ENCODE measurements around the gene CGA.

The CGA gene

DNA sequence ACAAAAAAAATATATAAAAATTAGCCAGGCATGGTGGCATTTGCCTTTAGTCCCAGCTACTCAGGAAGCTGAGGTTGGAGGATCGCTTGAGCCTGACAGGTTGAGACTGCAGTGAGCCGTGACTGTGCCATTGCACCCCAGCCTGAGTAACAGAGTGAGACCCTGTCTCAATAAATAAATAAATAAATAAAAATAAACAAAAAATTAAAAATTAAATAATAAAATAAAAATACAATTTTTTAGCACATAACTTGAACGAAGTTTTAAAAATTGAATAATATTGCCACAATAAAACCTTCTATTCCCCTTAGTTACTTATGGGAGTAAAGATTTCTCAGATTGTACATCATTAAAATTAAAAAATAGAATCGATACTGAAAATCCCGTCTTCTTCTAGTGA, 29.2 kb upstream of the CGA start:
- peaks cover 14% of the 10 kb centered on the region for H3K27me3 ChIP-seq
- TF ChIP-seq, protein P1, sequence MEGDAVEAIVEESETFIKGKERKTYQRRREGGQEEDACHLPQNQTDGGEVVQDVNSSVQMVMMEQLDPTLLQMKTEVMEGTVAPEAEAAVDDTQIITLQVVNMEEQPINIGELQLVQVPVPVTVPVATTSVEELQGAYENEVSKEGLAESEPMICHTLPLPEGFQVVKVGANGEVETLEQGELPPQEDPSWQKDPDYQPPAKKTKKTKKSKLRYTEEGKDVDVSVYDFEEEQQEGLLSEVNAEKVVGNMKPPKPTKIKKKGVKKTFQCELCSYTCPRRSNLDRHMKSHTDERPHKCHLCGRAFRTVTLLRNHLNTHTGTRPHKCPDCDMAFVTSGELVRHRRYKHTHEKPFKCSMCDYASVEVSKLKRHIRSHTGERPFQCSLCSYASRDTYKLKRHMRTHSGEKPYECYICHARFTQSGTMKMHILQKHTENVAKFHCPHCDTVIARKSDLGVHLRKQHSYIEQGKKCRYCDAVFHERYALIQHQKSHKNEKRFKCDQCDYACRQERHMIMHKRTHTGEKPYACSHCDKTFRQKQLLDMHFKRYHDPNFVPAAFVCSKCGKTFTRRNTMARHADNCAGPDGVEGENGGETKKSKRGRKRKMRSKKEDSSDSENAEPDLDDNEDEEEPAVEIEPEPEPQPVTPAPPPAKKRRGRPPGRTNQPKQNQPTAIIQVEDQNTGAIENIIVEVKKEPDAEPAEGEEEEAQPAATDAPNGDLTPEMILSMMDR (IDR thresholded peaks at IDR 0.05) = no peak
- no peaks in the 10 kb centered on the region for H3K9me3 ChIP-seq

DNA sequence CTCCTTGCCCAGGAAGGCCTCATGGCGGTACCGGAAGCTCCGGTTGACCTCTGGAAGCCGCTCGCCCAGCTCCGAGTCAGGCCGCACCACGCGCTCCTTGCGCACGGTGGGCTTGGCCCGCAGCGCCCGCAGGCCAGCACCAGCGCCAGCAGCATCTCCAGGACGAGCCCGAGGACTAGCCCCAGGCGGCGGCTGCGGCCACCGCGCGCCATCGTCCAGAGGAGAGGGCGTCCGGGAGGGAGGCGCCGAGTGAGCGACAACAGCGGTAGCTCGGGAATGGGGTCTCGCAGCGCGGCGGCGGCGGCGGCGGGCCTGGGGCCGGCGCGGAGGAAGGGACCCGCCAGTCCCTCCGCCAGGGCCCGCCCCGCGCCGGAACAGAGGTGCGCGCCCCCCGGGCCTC, 27.6 kb upstream of the CGA start:
- Histone ChIP-seq H3K4me3 (ENCODE audit: low read depth in 1 of 2, low read length in 1 of 2) (no peak overlapping the region), H3K9me3 (no peaks in the 10 kb centered on the region), H3K36me3 (no peaks in the 10 kb centered on the region), H3K4me1 (ENCODE audit: control insufficient read depth in 1 of 2, insufficient read depth in 1 of 2, low read depth in 1 of 2, low read length in 1 of 2) (peaks cover 13 to 17% of the 10 kb centered on the region in 2 experiments), H3K27ac (no peak overlapping the region), H3K27me3 (peaks cover 14% of the 10 kb centered on the region)
- TF ChIP-seq, protein P1 (IDR thresholded peaks at IDR 0.05) = no peak

More for the DNA sequence above, 29.2 kb upstream of the CGA start:
- Histone ChIP-seq H3K27ac (no peak overlapping the region), H3K4me3 (ENCODE audit: low read depth in 1 of 2, low read length in 1 of 2) (no peak overlapping the region), H3K4me1 (ENCODE audit: control insufficient read depth in 1 of 2, insufficient read depth in 1 of 2, low read depth in 1 of 2, low read length in 1 of 2) (peaks cover 13 to 17% of the 10 kb centered on the region in 2 experiments), H3K36me3 (no peaks in the 10 kb centered on the region)

DNA sequence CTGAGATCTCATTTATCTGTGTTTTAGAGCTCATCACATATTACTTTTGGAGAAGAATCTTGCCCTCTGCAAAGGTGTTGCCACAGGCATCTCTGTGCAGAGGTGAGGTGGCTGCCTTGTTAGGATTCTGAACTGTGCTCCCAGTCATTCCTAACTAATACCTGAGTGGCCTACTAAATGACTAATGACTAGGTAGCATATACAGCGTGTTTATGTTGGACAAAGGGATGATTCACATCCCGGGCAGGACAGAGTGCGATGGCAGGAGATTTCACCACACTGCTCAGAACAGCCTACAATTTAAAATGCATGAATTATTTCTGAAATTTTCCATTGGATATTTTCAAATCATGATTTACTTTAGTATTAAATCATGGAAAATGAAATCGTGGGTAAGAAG, 23.1 kb upstream of the CGA start:
- TF ChIP-seq, protein P1 (IDR thresholded peaks at IDR 0.05) = no peak
- no peak overlapping the region for H3K27ac ChIP-seq
- peaks cover 12% of the 10 kb centered on the region for H3K27me3 ChIP-seq
- no peak overlapping the region for H3K4me3 ChIP-seq (ENCODE audit: low read depth in 1 of 2, low read length in 1 of 2)
- no peaks in the 10 kb centered on the region for H3K36me3 ChIP-seq
- H3K9me3 ChIP-seq = no peaks in the 10 kb centered on the region
- peaks cover 0 to 13% of the 10 kb centered on the region in 2 experiments for H3K4me1 ChIP-seq (ENCODE audit: control insufficient read depth in 1 of 2, insufficient read depth in 1 of 2, low read depth in 1 of 2, low read length in 1 of 2)

DNA sequence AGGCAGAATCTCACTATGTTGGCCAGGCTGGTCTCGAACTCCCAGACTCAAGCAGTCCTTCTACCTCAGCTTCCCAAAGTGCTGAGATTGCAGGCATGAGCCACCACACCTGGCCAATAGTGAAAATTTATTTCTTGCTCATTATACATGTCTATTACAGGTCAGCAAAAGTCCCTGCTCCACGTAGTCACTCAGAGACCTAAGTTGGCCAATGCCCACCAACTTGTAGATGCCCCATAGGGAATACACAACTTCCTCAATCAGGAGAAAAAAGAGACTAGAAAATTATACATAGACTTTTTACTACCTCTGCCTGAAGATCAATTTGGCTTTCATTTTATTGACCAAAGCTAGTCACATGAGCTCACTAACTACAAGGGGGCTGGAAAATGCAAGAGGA, 22.0 kb upstream of the CGA start:
- Histone ChIP-seq H3K9me3 (no peaks in the 10 kb centered on the region), H3K4me3 (ENCODE audit: low read depth in 1 of 2, low read length in 1 of 2) (no peak overlapping the region), H3K36me3 (no peaks in the 10 kb centered on the region), H3K27me3 (peaks cover under 1% of the 10 kb centered on the region), H3K27ac (no peak overlapping the region), H3K4me1 (ENCODE audit: control insufficient read depth in 1 of 2, insufficient read depth in 1 of 2, low read depth in 1 of 2, low read length in 1 of 2) (peaks cover 0 to 13% of the 10 kb centered on the region in 2 experiments)
- TF ChIP-seq, protein P1 (IDR thresholded peaks at IDR 0.05) = no peak

DNA sequence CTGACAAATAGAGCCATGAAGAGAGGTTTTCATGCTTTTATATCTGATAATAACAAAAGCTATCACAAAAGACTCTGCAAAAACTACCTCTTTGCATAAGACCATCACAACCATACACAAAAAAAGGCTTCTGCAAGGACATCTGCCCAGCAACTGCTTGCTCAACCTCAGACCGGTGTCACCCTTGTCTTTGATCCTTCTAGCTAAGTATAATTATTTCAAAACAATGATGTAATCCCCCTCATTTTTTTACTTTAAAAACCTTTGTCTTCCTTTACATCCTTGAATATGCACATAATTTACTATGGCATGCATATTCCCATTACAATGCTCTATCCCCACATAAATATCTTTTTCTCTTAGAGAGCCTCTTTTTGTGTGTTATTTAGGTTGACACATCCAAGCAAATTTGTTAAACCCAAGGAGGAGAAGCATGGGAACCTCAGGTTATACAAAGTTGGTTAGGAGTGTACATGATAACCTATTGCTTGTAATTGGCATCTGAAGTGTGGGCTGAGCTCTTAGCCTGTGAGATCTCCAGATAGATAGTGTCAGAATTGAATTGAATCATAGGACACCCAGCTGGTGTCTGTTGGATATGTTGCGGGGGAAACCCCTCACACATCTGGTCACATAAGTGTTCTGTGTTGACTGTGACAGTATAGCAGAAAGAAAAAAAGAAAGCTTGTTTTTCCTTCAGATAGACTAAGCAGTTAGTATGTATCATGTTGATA, 20.7 kb upstream of the CGA start:
- Histone ChIP-seq H3K27me3 (no peaks in the 10 kb centered on the region), H3K4me1 (ENCODE audit: control insufficient read depth in 1 of 2, insufficient read depth in 1 of 2, low read depth in 1 of 2, low read length in 1 of 2) (peaks cover 0 to 17% of the 10 kb centered on the region in 2 experiments), H3K36me3 (no peaks in the 10 kb centered on the region), H3K4me3 (ENCODE audit: low read depth in 1 of 2, low read length in 1 of 2) (no peak overlapping the region), H3K27ac (no peak overlapping the region), H3K9me3 (no peaks in the 10 kb centered on the region)
- TF ChIP-seq, protein P1 (IDR thresholded peaks at IDR 0.05) = no peak
